HG03469 (cell line): ENCODE measurements around the gene PCBP4.

Experiments used
- ATAC-seq: cut with Tn5 transposase; IDR thresholded peaks from one replicate; pipeline ENCODE4 v1.9.1; 2021; ENCODE audit warnings: mild to moderate bottlenecking, moderate library complexity, moderate number of reproducible peaks; ENCODE audit not compliant: unreplicated experiment

The PCBP4 gene

GRCh38 chr3:51942603-51943450 lies 24.4 kb downstream of the PCBP4 start:
- ATAC-seq: no peak

- peak; percentile 83 for ATAC-seq
These were observed 25.3 kb downstream of the PCBP4 start, which contains the start of the genes PARP3 and RRP9 for GRCh38 chr3:51941798-51942602. Gene PARP3 (plus strand): TSS chr3:51942363. CDS start chr3:51943356, 993 bp downstream. Gene RRP9 (minus strand): TSS chr3:51941904. CDS start chr3:51941867, 37 bp downstream.

- no peak for ATAC-seq
These were observed 25.8 kb downstream of the PCBP4 start for GRCh38 chr3:51941463-51941797.

GRCh38 chr3:51940648-51941462 lies 26.4 kb downstream of the PCBP4 start:
- no peak for ATAC-seq

- no peak for ATAC-seq
These were observed 28.4 kb downstream of the PCBP4 start for GRCh38 chr3:51938780-51939425.

GRCh38 chr3:51937611-51938450 lies 29.4 kb downstream of the PCBP4 start:
- no peak for ATAC-seq

GRCh38 chr3:51937014-51937413 lies 30.2 kb downstream of the PCBP4 start:
- no peak for ATAC-seq

- ATAC-seq: no peak
These were observed 31.1 kb downstream of the PCBP4 start for GRCh38 chr3:51935886-51936755.

GRCh38 chr3:51934991-51935885 lies 32.0 kb downstream of the PCBP4 start:
- ATAC-seq: no peak

GRCh38 chr3:51934139-51934850 lies 33.0 kb downstream of the PCBP4 start:
- ATAC-seq: no peak

- ATAC-seq: no peak
These were observed 33.6 kb downstream of the PCBP4 start for GRCh38 chr3:51933471-51934138.

- no peak for ATAC-seq
These were observed 34.5 kb downstream of the PCBP4 start for GRCh38 chr3:51932471-51933370.

GRCh38 chr3:51931756-51932155 lies 35.5 kb downstream of the PCBP4 start:
- ATAC-seq: no peak

- ATAC-seq: no peak
These were observed 36.8 kb downstream of the PCBP4 start for GRCh38 chr3:51930439-51930838.

- no peak for ATAC-seq
These were observed 37.7 kb downstream of the PCBP4 start for GRCh38 chr3:51929420-51930003.
